Duodenal mucosa (tissue), 2 donors: Measurements from ENCODE around the gene DNAL4.

Experiments
- H3K27ac ChIP-seq: one replicate; pipeline ENCODE4 v1.7.0; 2013; ENCODE audit warnings: low read depth, low read length
- H3K27me3 ChIP-seq, 2 donors: one replicate each; pipeline ENCODE4 v1.7.0; 2013; ENCODE audit warnings: low read length in 2 of 2, control low read depth in 1 of 2; ENCODE audit not compliant: insufficient read depth in 2 of 2, control insufficient read depth in 1 of 2
- H3K36me3 ChIP-seq, 2 donors: one replicate each; pipeline ENCODE4 v1.7.0; 2013; ENCODE audit warnings: low read length in 2 of 2, control low read depth in 1 of 2; ENCODE audit not compliant: insufficient read depth in 2 of 2, control insufficient read depth in 1 of 2
- H3K4me1 ChIP-seq, 2 donors: one replicate each; pipeline ENCODE4 v1.7.0; 2013; ENCODE audit warnings: low read length in 2 of 2, control low read depth in 1 of 2; ENCODE audit not compliant: insufficient read depth in 2 of 2, control insufficient read depth in 1 of 2
- H3K4me3 ChIP-seq, 2 donors: one replicate each; pipeline ENCODE4 v1.7.0; 2013; ENCODE audit warnings: low read length in 2 of 2, low read depth in 1 of 2
- H3K9ac ChIP-seq, 2 donors: one replicate each; pipeline ENCODE4 v1.7.0; 2013; ENCODE audit warnings: low read length in 2 of 2, low read depth in 1 of 2
- H3K9me3 ChIP-seq, 2 donors: one replicate each; pipeline ENCODE4 v1.7.0; 2013; ENCODE audit warnings: low read length in 2 of 2, control low read depth in 1 of 2; ENCODE audit not compliant: control insufficient read depth in 1 of 2

Gene DNAL4

DNA sequence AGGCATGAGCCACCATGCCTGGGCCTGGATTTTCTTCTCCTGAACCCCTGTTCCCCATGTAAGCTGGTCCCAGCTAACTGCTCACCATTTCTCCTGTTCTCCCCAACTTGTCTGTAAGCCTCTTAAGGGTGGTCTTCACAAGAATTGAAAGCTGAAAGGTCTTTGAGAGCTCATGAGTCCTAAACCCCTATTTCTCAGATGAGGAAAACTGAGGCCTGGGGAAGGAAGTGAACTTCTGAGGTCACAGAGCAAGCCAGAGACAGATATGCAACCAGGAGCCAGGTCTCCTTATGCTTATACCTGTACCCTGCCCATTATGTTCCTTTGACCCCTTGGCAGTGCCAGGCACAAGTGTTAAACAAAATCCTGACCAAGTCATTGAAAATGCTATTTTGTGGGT lies 33.6 kb upstream of the DNAL4 start:
- Histone ChIP-seq H3K4me3 (no peak overlapping the region), H3K27ac (no peak overlapping the region), H3K9ac (no peak overlapping the region), H3K36me3 (no peaks in the 10 kb centered on the region), H3K9me3 (no peaks in the 10 kb centered on the region), H3K27me3 (no peaks in the 10 kb centered on the region), H3K4me1 (no peaks in the 10 kb centered on the region)

DNA sequence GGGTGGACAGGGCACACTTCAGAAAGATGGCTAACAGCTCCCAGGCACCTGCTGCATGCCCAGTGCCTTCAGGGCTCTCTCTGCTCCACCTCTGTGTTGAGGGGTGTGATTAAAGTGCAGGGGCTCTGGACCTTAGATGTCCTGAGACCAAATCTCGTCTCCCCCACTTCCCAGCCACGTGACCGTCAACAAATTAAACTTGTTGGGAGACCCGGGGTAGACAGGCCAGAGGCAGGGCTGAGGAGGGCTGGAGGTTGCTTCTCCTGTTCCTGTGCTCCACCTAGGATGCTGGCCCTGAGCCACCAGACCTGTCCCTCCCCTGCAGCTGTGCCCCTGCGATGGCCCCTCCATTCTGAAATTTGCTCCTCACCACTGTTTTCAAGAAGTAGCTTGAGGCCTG lies 32.9 kb upstream of the DNAL4 start:
- Histone ChIP-seq H3K4me3 (no peak overlapping the region), H3K27ac (no peak overlapping the region), H3K36me3 (no peaks in the 10 kb centered on the region), H3K9ac (no peak overlapping the region), H3K27me3 (no peaks in the 10 kb centered on the region), H3K9me3 (no peaks in the 10 kb centered on the region), H3K4me1 (no peaks in the 10 kb centered on the region)

DNA sequence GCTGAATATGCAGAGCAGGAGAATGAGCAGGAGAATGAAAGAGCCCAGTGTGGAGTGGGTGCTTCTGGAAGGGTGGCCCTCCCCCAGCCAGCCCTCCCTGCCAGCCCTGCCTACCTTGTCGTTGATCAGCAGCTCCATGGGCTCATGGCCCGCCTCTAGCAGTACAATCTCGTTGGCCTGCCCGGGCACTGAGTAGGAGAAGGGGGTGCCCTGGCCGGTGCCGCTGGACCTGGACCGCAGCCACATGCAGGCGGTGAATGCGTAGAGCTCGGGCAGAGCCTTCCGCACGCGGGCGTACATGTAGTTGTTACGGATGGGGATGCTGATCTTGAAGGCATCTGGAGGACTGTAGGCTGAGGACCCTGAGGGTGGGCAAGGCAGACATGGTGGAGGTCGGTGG lies 32.4 kb upstream of the DNAL4 start:
- no peak overlapping the region for H3K27ac ChIP-seq
- no peaks in the 10 kb centered on the region for H3K4me1 ChIP-seq
- H3K4me3 ChIP-seq = no peak overlapping the region
- H3K9me3 ChIP-seq = no peaks in the 10 kb centered on the region
- H3K36me3 ChIP-seq = no peaks in the 10 kb centered on the region
- no peak overlapping the region for H3K9ac ChIP-seq
- no peaks in the 10 kb centered on the region for H3K27me3 ChIP-seq

DNA sequence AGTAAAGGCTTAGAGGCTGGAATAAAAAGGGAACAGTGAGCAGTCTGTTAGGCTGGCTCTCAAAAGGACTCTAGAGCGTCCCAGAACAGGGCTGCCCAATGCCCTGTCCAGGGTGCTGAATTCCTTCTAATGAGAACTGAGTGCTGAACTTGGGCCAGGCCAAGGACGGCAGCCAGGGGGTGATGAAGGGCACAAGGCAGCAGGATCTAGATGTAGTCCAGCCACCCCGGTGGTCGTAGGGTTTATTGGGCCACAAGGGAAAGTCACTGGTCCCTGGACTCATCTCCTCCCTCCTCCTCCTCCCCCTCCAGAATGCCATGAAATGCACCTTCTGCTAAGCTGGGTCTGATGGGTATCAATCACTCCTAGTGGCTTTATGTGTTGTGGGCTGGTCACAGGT lies 30.6 kb upstream of the DNAL4 start:
- Histone ChIP-seq H3K9ac (no peak overlapping the region), H3K4me1 (no peaks in the 10 kb centered on the region), H3K4me3 (no peak overlapping the region), H3K9me3 (no peaks in the 10 kb centered on the region), H3K27ac (no peak overlapping the region), H3K36me3 (no peaks in the 10 kb centered on the region), H3K27me3 (no peaks in the 10 kb centered on the region)

DNA sequence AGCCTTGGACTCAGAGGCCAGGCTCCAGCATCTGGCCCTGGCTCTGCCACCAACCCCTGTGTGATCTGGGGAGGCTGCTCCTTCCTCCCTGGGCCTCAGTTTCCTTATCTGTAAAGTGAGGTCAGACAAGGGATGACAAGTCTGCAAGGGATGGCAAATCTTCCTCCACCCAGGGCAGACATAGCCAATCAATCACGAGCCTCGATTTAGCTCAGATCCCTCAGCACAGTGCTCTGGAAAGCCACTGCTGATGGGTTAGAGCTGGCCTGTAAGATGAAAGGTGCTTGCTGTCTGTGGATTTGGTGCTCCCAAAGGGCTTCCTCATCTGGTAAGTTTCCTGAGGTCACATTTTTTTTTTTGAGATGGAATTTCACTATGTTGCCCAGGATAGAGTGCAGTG lies 29.7 kb upstream of the DNAL4 start:
- Histone ChIP-seq H3K9me3 (no peaks in the 10 kb centered on the region), H3K36me3 (no peaks in the 10 kb centered on the region), H3K9ac (no peak overlapping the region), H3K27me3 (no peaks in the 10 kb centered on the region), H3K4me1 (no peaks in the 10 kb centered on the region), H3K4me3 (no peak overlapping the region), H3K27ac (no peak overlapping the region)

DNA sequence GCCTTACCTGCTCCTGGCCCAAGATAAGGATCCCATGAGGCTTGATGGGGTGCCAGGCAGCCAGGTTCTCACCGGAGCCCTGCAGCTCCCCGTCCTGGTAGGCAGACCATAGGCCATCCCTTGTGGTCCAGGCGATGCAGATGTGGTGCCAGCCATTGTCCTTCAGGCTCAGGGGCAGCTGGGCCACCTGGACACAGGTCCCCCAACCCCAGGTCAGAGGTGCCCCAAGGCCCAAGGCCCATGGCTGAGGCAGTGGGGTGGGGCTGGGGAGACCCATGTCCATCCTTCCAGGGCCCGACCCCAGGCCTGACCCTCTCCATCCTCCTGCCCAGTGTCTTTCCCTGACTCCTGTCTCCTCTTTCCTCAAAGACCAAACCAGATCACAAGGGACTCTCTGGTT lies 29.1 kb upstream of the DNAL4 start:
- no peaks in the 10 kb centered on the region for H3K4me1 ChIP-seq

DNA sequence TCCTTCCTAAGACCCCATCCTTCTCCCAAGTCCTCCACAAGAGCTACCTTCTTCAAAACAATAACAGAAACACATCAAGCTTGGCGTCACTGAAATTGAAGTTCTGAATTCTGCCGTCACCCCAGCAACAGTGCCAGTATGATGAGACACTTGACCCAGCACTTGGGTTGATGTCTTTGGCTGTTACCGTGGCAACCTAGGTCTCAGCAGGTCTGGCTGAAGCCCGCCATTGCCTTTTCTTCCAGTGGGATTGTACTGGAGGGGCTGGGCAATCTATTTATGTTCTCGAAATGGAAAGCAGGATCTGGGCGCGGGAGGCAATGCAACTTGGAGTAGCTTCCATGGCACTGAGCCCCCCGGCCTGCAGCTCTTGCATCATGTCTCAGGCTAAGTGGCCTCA lies 26.1 kb upstream of the DNAL4 start:
- Histone ChIP-seq H3K9ac (no peak overlapping the region), H3K4me1 (no peaks in the 10 kb centered on the region), H3K4me3 (no peak overlapping the region), H3K36me3 (no peaks in the 10 kb centered on the region), H3K27ac (no peak overlapping the region), H3K9me3 (no peaks in the 10 kb centered on the region), H3K27me3 (peaks cover 0 to 3% of the 10 kb centered on the region in 2 donors)

More for the DNA sequence above, 29.1 kb upstream of the DNAL4 start:
- Histone ChIP-seq H3K4me3 (no peak overlapping the region), H3K9me3 (no peaks in the 10 kb centered on the region), H3K36me3 (no peaks in the 10 kb centered on the region), H3K27me3 (no peaks in the 10 kb centered on the region), H3K9ac (no peak overlapping the region), H3K27ac (no peak overlapping the region)

DNA sequence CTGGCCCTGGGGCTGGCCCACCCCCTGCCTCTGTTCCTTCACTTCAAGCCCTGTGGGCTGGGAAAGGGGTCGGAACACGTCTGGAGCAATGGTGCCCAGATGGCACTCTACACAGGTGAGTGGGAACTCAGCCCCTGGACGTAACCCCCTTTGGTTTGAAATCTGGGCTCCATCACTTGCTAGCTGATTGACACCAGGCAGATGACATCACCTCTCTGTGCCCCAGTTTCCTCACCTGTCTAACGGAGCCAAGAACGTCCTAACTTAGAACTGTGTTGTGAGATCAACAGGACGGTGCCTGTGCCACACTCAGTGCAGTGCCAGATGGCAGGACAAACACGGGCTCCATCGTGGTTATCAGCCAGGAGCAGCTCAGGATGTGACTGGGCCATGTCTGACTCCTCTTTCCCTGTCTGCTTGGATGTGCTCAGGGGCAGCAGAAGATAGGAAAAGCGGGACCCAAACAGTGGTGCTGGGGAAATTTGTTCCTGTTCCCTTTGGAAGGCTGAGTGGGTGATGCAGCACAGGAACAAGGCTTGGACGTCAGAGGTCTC lies 25.5 kb upstream of the DNAL4 start:
- Histone ChIP-seq H3K9ac (no peak overlapping the region), H3K9me3 (no peaks in the 10 kb centered on the region), H3K27me3 (peaks cover 0 to 3% of the 10 kb centered on the region in 2 donors), H3K4me3 (no peak overlapping the region), H3K36me3 (no peaks in the 10 kb centered on the region), H3K4me1 (no peaks in the 10 kb centered on the region), H3K27ac (no peak overlapping the region)

DNA sequence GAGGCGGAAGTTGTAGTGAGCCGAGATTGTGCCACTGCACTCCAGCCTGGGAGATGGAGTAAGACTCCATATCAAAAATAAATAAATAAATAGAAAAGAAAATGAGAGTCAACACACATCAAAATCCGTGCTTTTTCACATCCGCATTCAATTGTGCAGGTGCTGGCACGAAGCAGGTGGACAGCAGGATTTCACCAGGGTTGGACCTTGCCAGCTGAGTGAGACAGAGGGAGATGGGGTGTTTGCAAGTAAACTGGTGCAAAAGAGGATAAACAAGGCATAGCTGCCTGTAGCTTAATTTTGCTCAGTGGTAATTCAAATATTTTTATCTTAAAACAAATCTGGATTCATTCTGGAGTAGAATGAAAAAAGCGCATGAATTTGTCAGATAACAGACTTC lies 23.3 kb upstream of the DNAL4 start:
- Histone ChIP-seq H3K9me3 (no peaks in the 10 kb centered on the region), H3K4me1 (no peaks in the 10 kb centered on the region), H3K27me3 (peaks cover 0 to 3% of the 10 kb centered on the region in 2 donors), H3K27ac (no peak overlapping the region), H3K36me3 (no peaks in the 10 kb centered on the region), H3K9ac (no peak overlapping the region), H3K4me3 (no peak overlapping the region)

DNA sequence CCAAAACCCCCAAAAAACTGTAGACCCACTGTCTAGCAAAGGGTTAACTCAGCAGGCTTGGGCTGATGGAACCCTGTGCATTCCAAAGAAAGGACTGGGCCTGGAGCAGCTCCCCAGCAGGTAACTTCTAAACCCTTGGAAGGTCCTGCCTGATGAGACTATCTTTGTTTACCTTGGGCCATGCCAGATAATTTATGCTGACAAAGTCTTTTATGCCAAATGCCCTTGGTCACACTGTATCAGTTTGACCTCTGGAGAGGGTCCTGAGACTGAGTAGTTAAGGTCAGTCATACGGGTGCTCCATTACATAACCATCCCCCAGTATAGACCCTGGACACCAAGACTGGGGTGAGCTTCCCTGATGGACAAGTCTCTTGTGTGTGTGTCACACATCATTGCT lies 21.9 kb upstream of the DNAL4 start:
- Histone ChIP-seq H3K27ac (no peak overlapping the region), H3K9ac (no peak overlapping the region), H3K27me3 (peaks cover 0 to 3% of the 10 kb centered on the region in 2 donors), H3K4me1 (no peaks in the 10 kb centered on the region), H3K4me3 (no peak overlapping the region), H3K36me3 (no peaks in the 10 kb centered on the region), H3K9me3 (no peaks in the 10 kb centered on the region)

DNA sequence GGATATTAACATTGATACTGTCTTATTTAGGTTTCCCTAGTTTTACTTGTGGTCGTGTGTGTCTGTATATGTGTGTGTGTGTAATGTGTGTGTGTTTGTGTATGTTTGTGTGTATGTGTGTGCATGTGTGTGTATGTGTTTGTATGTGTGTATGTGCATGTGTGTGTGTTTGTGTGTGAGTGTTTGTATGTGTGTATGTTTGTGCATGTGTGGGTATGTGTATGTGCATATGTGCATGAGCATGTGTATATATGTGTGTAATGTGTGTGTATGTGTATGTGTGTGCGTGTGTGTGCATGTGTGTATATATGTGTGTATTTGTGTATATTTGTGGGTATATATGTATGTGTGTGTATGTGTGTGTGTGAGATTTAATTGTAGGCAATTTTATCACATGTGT lies 17.3 kb upstream of the DNAL4 start:
- H3K4me1 ChIP-seq = no peaks in the 10 kb centered on the region
- no peaks in the 10 kb centered on the region for H3K36me3 ChIP-seq
- H3K9ac ChIP-seq = no peak overlapping the region
- no peak overlapping the region for H3K27ac ChIP-seq
- H3K27me3 ChIP-seq = no peaks in the 10 kb centered on the region
- no peak overlapping the region for H3K4me3 ChIP-seq
- no peaks in the 10 kb centered on the region for H3K9me3 ChIP-seq
